HT-29 (cell line): ENCODE measurements around the gene RPS18. TPM values are rescaled to one million over a fixed set of nuclear protein-coding genes. Genes with fewer than 3 reads are reported as not detected.

Experiments used
- DNase-seq: peaks from one replicate; pipeline ENCODE4 v3.0.0-alpha.2; 2015; ENCODE audit warnings: low spot score
- total RNA-seq: library from RNA; depleted of rRNA; stranded (reverse); fragments of >200 nt; shearing (Covaris generic); gene quantifications from 2 replicates; pipeline ENCODE4 v1.2.3, GENCODE V29; 2014

RPS18 gene
- total RNA-seq, 1 experiment from 2014 or later, result 3,632 TPM

- no peak for DNase-seq
These were observed 18.0 kb downstream of the RPS18 start for GRCh38 chr6:33289784-33290315.

GRCh38 chr6:33290459-33290858, 18.6 kb downstream of the RPS18 start:
- DNase-seq, result no peak

GRCh38 chr6:33292996-33293682, 21.3 kb downstream of the RPS18 start:
- DNase-seq, result no peak

GRCh38 chr6:33294086-33294823, 22.4 kb downstream of the RPS18 start:
- no peak for DNase-seq

GRCh38 chr6:33295621-33296369, 23.9 kb downstream of the RPS18 start:
- no peak for DNase-seq

GRCh38 chr6:33296797-33297405, 25.0 kb downstream of the RPS18 start:
- no peak for DNase-seq

GRCh38 chr6:33297406-33297955, 25.6 kb downstream of the RPS18 start:
- DNase-seq, result peak; percentile 85

- peak; percentile 85 for DNase-seq
These were observed 26.3 kb downstream of the RPS18 start for GRCh38 chr6:33297956-33298772.

- DNase-seq, result no peak
These were observed 26.9 kb downstream of the RPS18 start, which contains the start of gene RGL2 for GRCh38 chr6:33298773-33299236. Gene RGL2 (minus strand): TSS chr6:33298942. CDS start chr6:33298610, 332 bp downstream.

GRCh38 chr6:33299237-33299944, 27.5 kb downstream of the RPS18 start:
- DNase-seq, result peak; percentile 95

- DNase-seq, result no peak
These were observed 30.0 kb downstream of the RPS18 start for GRCh38 chr6:33301877-33302276.

- no peak for DNase-seq
These were observed 32.3 kb downstream of the RPS18 start for GRCh38 chr6:33304216-33304615.

- no peak for DNase-seq
These were observed 33.2 kb downstream of the RPS18 start for GRCh38 chr6:33305052-33305451.

GRCh38 chr6:33306356-33306755, 34.5 kb downstream of the RPS18 start:
- DNase-seq, result no peak

- peak; percentile 78 for DNase-seq
These were observed 40.7 kb downstream of the RPS18 start for GRCh38 chr6:33312361-33313104.

GRCh38 chr6:33313105-33313708, 41.3 kb downstream of the RPS18 start:
- DNase-seq, result peak; percentile 42

- peak; percentile 72 for DNase-seq
These were observed 42.0 kb downstream of the RPS18 start, which contains the start of gene TAPBP for GRCh38 chr6:33313709-33314514. Gene TAPBP (minus strand): TSS chr6:33314078. CDS start chr6:33314041, 37 bp downstream.
